Kasumi-1 (cell line): ENCODE results near the gene MIER2.
A peak's percentile ranks its signal among the peaks of the same experiment; 100 is the strongest.
"Not testable (repeated sequence)": the region's sequence is repeated elsewhere in the genome, so short reads cannot be mapped to it uniquely, and the experiment has no call there.

Source experiments
- DNase-seq, 2 experiments: peaks; one replicate each; lab custom pipeline; 2025; lab: John Stamatoyannopoulos, UW

Gene MIER2

GRCh38 chr19:359653-359925 is 15.0 kb upstream of the MIER2 start:
- DNase-seq, result no peak

GRCh38 chr19:355536-355935 is 10.9 kb upstream of the MIER2 start:
- not testable (repeated sequence) for DNase-seq

GRCh38 chr19:355134-355533 is 10.5 kb upstream of the MIER2 start:
- DNase-seq, result no peak

GRCh38 chr19:351976-352625 is 7.5 kb upstream of the MIER2 start:
- no peak for DNase-seq

GRCh38 chr19:347946-348861 is 3.6 kb upstream of the MIER2 start:
- no peak for DNase-seq

GRCh38 chr19:345320-345879 is 804 bp upstream of the MIER2 start:
- DNase-seq, result no peak

GRCh38 chr19:343941-344624 is 513 bp downstream of the MIER2 start:
- DNase-seq, result peak in 1 of 2 experiments; percentile 1

GRCh38 chr19:343451-343931 is 1.1 kb downstream of the MIER2 start:
- no peak for DNase-seq

GRCh38 chr19:342801-343421 is 1.7 kb downstream of the MIER2 start:
- DNase-seq, result peak; percentile 41 to 53

- DNase-seq, result no peak
Observed at GRCh38 chr19:342128-342455, 2.5 kb downstream of the MIER2 start.

GRCh38 chr19:341386-342127 is 3.0 kb downstream of the MIER2 start:
- DNase-seq, result no peak

GRCh38 chr19:340620-341385 is 3.8 kb downstream of the MIER2 start:
- no peak for DNase-seq

- DNase-seq, result no peak
Observed at GRCh38 chr19:339262-339887, 5.2 kb downstream of the MIER2 start.

- peak; percentile 22 to 39 for DNase-seq
Observed at GRCh38 chr19:338421-338820, 6.2 kb downstream of the MIER2 start.

GRCh38 chr19:336067-336614 is 8.5 kb downstream of the MIER2 start:
- DNase-seq, result no peak

GRCh38 chr19:335486-336066 is 9.0 kb downstream of the MIER2 start:
- DNase-seq, result no peak

- DNase-seq, result no peak
Observed at GRCh38 chr19:335072-335471, 9.5 kb downstream of the MIER2 start.

- DNase-seq, result no peak
Observed at GRCh38 chr19:334296-335071, 10.1 kb downstream of the MIER2 start.

GRCh38 chr19:330503-330902 is 14.1 kb downstream of the MIER2 start:
- no peak for DNase-seq
